DND-41 (cell line): ENCODE results near the gene NXPE1.

Experiments
- ATAC-seq: fragments of 200-7000 bp; cut with Tn5 transposase; 3 replicates; pipeline ENCODE4 v1.9.1; 2021; ENCODE audit warnings: low read depth; ENCODE audit not compliant: insufficient read depth
- DNase-seq: peaks from one replicate; pipeline ENCODE4 v3.0.0-alpha.2; 2020
- H2AFZ ChIP-seq: 2 replicates; pipeline ENCODE4 v1.6.0; 2012; ENCODE audit warnings: low read depth, low read length
- H3K27ac ChIP-seq: 2 replicates; pipeline ENCODE4 v1.5.1; 2012; ENCODE audit warnings: low read length, inconsistent platforms
- H3K27me3 ChIP-seq: fragments of 200-600 bp; sonication (generic); 2 replicates; pipeline ENCODE4 v1.6.0; 2012; ENCODE audit warnings: low read length, mild to moderate bottlenecking, inconsistent platforms; ENCODE audit not compliant: insufficient read depth, poor library complexity
- H3K36me3 ChIP-seq: 2 replicates; pipeline ENCODE4 v1.5.1; 2012; ENCODE audit warnings: low read length, inconsistent platforms; ENCODE audit not compliant: insufficient read depth
- H3K4me1 ChIP-seq: 2 replicates; pipeline ENCODE4 v1.5.1; 2012; ENCODE audit warnings: mild to moderate bottlenecking, low read length; ENCODE audit not compliant: insufficient read depth
- H3K4me2 ChIP-seq: 2 replicates; pipeline ENCODE4 v1.6.0; 2012; ENCODE audit warnings: mild to moderate bottlenecking, moderate library complexity, low read length, inconsistent platforms; ENCODE audit not compliant: insufficient read depth
- H3K4me3 ChIP-seq, 2 experiments: fragments of 200-600 bp in 1 of 2; shearing (Covaris generic) in 1 of 2; 2 replicates each; pipeline ENCODE4 v1.5.1; 2012 to 2016; ENCODE audit warnings: inconsistent platforms in 2 of 2, low read length in 2 of 2, mild to moderate bottlenecking in 2 of 2, low read depth in 1 of 2, moderate library complexity in 1 of 2
- H3K79me2 ChIP-seq: 2 replicates; pipeline ENCODE4 v1.6.0; 2012; ENCODE audit warnings: low read length, inconsistent platforms; ENCODE audit not compliant: insufficient read depth
- H3K9ac ChIP-seq: 2 replicates; pipeline ENCODE4 v1.6.0; 2012; ENCODE audit warnings: low read depth, mild to moderate bottlenecking, inconsistent platforms, low read length, moderate library complexity
- H3K9me3 ChIP-seq: 2 replicates; pipeline ENCODE4 v1.5.1; 2012; ENCODE audit warnings: low read length, moderate library complexity, mild to moderate bottlenecking, inconsistent platforms; ENCODE audit not compliant: insufficient read depth, severe bottlenecking
- H4K20me1 ChIP-seq: 2 replicates; pipeline ENCODE4 v1.6.0; 2012; ENCODE audit warnings: low read length; ENCODE audit not compliant: insufficient read depth
- EZH2 ChIP-seq: IDR thresholded peaks from 3 replicates; pipeline ENCODE4 v1.6.1; 2012; ENCODE audit warnings: borderline replicate concordance, low read depth, mild to moderate bottlenecking, moderate library complexity, low read length, inconsistent platforms; ENCODE audit not compliant: severe bottlenecking
- TF ChIP-seq, protein P1 (sequence below): IDR thresholded peaks from 2 replicates; pipeline ENCODE4 v1.5.1; 2012; ENCODE audit warnings: borderline replicate concordance, low read length, moderate library complexity, mild to moderate bottlenecking; ENCODE audit not compliant: poor library complexity, severe bottlenecking; ENCODE audit errors: extremely low read depth

Gene NXPE1

GRCh38 chr11:114595571-114595970 lies 35.9 kb upstream of the NXPE1 start, which contains the start of gene NXPE4:
Gene NXPE4 (minus strand): TSS chr11:114595786. CDS start chr11:114594759, 1,027 bp downstream.
- DNase-seq (no peak), ATAC-seq (no peak)
- Histone ChIP-seq H3K79me2 (no peaks in the 10 kb centered on the region), H3K9ac (no peak within 1 kb of the TSS), H2AFZ (no peak within 1 kb of the TSS), H4K20me1 (no peaks in the 10 kb centered on the region), H3K27me3 (no peaks in the 10 kb centered on the region), H3K4me1 (no peaks in the 10 kb centered on the region), H3K9me3 (no peaks in the 10 kb centered on the region), H3K36me3 (no peaks in the 10 kb centered on the region), H3K27ac (no peak within 1 kb of the TSS), H3K4me2 (no peak within 1 kb of the TSS), H3K4me3 (no peak within 1 kb of the TSS)
- TF ChIP-seq, protein P1, sequence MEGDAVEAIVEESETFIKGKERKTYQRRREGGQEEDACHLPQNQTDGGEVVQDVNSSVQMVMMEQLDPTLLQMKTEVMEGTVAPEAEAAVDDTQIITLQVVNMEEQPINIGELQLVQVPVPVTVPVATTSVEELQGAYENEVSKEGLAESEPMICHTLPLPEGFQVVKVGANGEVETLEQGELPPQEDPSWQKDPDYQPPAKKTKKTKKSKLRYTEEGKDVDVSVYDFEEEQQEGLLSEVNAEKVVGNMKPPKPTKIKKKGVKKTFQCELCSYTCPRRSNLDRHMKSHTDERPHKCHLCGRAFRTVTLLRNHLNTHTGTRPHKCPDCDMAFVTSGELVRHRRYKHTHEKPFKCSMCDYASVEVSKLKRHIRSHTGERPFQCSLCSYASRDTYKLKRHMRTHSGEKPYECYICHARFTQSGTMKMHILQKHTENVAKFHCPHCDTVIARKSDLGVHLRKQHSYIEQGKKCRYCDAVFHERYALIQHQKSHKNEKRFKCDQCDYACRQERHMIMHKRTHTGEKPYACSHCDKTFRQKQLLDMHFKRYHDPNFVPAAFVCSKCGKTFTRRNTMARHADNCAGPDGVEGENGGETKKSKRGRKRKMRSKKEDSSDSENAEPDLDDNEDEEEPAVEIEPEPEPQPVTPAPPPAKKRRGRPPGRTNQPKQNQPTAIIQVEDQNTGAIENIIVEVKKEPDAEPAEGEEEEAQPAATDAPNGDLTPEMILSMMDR, result no peak
- no peak for TF ChIP-seq EZH2

DNA sequence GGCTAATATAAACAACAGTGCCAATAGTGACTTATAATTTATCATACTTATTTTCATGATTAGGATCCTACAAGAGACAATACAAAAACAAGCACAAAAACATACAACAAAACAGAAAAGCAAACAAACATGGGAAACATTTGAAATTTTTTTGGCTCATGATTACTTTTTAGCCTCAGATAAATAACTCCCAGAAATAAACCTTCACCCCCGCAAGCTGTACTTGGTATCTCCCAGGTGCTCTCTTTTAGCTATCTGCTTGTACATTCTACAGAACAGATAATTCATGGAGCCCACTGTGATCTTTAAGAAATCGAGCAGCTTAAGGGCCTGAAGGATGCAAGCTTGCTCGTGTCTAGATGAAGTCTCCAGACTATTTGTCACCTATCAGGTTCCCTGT lies 35.0 kb upstream of the NXPE1 start:
- Histone ChIP-seq H3K27ac (no peak overlapping the region), H3K27me3 (no peaks in the 10 kb centered on the region), H4K20me1 (no peaks in the 10 kb centered on the region), H3K36me3 (no peaks in the 10 kb centered on the region), H3K9me3 (no peaks in the 10 kb centered on the region), H3K4me1 (no peaks in the 10 kb centered on the region), H3K4me2 (no peak overlapping the region), H3K4me3 (no peak overlapping the region), H3K79me2 (no peaks in the 10 kb centered on the region), H2AFZ (no peak overlapping the region), H3K9ac (no peak overlapping the region)
- ATAC-seq (no peak), DNase-seq (no peak)
- TF ChIP-seq, protein P1, result no peak
- TF ChIP-seq EZH2, result no peak

DNA sequence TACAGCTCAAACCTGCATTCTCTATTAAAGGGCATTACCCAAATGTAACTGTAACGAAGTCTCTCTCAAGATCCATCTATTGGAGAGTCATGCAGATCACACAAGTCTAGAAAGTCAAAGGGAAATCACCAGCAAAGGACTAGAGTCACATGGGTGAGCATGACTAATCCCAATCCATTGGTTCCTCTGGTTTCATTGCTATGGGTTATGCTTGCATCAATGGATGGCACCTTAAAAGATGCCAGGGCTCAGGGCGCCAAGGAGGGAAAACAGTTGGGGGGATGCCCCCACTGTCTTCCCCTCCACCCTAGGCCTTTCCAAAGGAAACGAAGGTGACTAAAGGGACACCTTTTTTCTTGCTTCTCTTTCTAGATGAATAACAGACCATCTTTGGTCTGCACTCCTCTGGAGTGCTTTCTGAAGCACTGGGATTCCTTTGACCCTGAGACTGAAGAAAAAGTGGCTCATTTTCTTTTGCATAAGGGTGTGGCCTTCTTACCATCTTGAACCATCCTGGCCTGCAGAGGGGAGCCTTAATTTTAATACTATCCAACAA lies 27.8 kb upstream of the NXPE1 start:
- no peaks in the 10 kb centered on the region for H3K36me3 ChIP-seq
- no peak overlapping the region for H3K9ac ChIP-seq
- no peak for ATAC-seq

More for the DNA sequence above, 27.8 kb upstream of the NXPE1 start:
- TF ChIP-seq EZH2, result no peak
- TF ChIP-seq, protein P1, result no peak
- Histone ChIP-seq H3K4me3 (no peak overlapping the region), H3K79me2 (no peaks in the 10 kb centered on the region), H4K20me1 (no peaks in the 10 kb centered on the region), H3K9me3 (peaks cover 23% of the 10 kb centered on the region), H3K4me2 (no peak overlapping the region), H3K27me3 (no peaks in the 10 kb centered on the region), H3K4me1 (no peaks in the 10 kb centered on the region), H3K27ac (no peak overlapping the region), H2AFZ (no peak overlapping the region)
- no peak for DNase-seq
